GM19438 (cell line): Measurements from ENCODE around the gene PCNT.

Experiments
- ATAC-seq: cut with Tn5 transposase; IDR thresholded peaks from one replicate; pipeline ENCODE4 v1.9.1; 2021; ENCODE audit warnings: low read depth; ENCODE audit not compliant: unreplicated experiment

Gene PCNT

DNA sequence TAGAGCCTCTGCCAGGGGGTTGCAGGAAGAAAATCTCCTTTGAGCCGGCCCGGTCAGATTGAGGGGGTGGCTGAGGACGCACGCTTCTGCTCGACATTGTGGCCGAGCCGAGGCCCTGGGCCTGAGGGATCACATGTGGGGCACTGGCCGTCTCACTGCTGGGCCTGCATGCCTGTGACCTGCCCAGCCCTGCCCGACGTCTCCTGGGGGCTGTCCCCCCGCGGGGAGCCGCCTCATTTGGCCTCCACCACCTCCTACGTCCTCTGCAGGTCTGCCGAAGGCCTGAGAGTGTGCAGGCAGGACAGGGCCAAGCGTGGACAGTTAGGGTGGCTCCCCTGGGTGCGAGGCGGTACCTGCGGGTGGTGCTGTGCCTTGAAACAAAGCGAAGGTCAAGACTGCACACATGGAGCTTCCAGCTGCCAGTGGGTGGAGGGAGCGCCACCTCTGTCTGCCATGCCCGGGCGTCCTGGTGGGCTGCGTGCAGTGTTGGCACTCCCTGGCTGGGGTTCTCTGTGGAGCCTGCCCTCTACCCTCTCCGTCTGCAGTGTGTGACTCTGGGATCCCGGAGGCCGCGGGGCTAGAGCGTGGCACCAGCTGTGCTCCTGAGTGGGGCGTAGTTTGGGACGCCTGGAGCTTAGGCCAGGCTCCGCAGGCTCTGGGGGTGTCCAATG is 51.7 kb downstream of the PCNT start:
- no peak for ATAC-seq

DNA sequence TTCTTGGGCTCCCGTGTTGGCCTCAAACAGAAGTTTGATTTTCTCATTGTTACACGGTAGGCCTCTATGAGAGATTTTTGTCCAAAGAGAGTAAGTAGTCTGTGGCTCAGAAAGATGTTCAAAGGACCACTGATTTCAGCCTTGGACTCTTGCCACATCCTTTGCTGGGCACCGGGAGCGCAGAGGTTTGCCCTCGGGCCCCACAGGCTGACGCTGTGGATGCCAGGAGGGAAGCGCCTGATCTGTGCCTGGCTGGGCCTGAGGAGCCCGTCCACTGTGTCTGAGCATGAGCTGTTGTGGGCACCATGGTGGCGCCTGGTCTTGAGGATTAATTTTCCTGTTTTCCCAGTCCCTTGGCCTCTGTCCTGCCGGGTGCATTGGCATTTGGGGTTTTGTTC is 52.3 kb downstream of the PCNT start:
- no peak for ATAC-seq

DNA sequence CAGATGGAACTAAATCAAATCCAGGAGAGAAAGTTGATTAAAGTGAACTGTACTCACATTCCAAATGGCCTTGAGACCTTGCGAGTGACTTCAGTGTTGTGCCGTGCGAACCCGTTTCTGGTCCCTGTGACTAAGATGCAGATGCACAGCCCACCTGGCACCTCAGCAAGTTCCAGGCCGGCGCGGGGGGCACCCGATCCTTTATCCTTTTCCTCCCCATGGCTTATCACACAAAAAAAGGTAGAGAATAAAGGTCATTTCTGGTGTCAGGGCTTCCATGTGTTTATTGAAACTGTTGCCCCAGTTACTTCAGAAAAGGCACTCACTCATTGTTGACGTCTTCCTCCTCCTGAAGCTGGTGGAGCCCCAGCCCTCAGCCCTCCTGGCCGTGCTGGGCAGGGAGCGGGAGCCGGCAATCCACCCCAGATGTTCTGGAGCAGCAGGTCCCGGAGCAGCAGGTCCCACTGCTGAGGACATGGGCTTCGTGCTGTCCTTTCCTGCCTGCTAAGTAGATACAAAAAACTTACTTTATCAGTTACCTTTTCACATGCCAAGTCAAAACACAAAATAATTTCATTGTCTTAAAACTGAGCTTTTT is 53.0 kb downstream of the PCNT start:
- no peak for ATAC-seq

DNA sequence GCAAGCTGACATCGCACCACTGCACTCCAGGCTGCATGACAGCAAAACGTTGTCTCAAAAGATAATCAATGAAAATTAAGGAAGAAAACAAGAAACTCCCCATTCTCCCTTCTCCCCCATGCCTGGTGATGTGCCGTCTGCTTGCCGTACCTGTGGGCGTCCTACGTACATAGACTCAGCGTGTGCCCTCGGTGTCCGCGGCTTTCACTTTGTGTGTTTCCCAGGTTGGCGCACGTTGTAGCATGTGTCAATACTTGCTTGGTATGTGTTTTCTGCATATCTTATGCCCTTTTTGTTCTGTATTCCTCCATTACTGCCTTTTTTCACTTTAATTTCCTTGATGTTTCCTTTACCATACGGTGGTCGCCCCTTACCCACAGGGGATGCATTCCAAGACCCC is 53.8 kb downstream of the PCNT start:
- ATAC-seq: no peak

DNA sequence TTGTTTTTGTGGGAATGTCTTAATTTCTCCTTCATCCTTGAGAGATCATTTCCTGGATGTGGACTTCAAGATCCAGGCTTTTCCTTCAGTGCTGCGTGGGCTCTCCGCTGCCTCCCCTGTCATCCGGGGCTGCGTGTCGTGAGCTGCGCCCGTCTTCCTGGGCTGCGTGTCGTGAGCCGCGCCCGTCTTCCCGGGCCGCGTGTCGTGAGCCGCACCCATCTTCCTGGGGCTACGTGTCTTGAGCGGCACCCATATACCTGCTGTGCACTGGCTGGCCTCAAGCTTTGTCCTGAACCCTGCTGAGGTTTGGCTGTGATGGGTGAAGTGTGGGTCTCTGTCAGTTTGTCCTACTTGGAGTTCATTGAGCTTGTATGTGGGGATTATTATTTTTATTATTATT is 55.1 kb downstream of the PCNT start:
- no peak for ATAC-seq

DNA sequence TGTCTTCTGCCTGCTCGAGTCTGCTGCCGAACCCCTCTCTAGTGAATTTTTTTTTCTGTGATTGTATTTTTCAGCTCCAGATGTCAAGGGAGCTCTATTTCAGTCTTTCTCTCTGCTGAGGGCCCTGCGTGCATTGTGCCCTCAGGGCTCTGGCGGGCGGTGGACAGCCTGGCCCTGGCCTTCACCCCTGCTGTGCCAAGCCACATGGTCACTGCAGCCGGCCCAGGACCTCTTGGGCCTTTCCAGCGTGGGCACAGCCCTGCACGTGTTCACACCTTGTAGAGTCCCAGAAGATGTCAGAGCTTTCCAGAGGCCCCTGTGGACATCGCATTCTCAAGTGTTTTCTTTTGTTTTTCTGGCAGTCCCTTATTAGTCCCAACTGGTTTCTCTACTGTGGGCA is 55.7 kb downstream of the PCNT start:
- no peak for ATAC-seq

DNA sequence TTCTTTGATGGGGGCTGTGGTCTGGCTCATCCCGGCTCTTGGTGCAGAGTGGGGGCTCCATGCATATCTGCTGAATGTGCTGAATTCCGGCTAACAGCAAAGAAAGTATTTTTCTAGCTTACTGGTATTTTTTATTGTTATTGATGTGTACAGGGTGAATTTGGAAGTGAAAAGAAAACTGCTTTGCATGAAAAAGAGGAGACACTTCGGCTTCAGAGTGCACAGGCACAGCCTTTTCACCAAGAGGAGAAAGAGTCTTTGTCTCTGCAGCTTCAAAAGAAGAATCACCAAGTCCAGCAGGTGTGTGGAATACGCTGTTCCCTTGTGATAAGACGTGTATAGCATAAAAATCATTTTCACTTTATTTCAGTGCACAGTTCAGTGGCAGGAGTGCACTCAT is 57.6 kb downstream of the PCNT start:
- no peak for ATAC-seq

DNA sequence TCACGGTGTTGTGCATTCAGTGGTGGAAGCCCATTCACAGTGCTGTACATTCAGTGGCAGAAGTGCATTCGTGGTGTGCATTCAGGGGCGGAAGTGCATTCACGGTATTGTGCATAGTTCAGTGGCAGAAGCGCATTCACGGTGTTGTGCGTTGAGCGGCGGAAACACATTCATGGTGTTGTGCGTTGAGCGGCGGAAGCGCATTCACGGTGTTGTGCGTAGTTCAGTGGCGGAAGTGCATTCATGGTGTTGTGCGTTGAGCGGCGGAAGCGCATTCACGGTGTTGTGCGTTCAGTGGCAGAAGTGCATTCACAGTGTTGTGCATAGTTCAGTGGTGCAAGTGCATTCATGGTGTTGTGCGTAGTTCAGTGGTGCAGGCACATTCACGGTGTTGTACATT is 60.6 kb downstream of the PCNT start:
- no peak for ATAC-seq

DNA sequence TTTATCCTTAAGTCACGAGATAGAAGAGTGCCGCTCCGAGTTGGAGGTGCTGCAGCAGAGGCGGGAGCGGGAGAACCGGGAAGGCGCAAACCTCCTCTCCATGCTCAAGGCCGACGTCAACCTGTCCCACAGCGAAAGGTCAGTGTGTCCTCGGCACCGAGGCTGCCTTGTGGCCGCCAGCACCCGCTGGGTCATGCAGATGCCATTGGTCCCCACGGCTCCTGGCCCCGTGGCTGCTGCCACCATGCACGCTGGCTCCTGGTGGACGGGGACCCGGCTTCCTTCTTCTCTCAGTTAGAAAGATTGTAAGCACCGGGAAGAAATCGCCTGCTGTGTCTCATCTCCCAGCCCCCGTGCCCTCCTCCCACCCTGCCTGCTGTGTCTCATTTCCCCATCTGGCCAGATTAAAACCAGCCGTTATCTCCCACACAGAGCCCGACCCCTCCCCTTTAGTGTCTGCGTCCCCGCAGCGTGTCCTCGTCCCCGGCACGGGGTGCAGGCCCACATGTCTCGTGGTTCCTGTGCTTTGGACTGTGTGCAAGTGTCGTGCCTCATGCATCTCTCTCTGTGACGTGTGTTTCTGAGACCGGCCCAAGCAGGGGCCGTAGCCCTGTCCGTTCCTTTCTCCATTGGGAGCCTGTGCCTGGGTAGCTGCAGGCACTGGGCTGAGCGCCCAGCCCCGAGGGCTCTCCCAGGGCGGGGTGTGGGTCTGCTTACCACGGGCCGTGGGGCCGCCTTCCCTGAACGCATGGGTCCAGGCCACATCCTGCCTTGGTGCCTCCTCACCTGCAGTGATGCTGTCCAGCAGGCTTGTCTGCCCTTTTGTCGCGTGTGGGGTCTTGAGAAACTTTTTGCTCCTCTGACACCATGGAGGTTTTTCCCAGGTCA is 62.1 kb downstream of the PCNT start:
- no peak for ATAC-seq

DNA sequence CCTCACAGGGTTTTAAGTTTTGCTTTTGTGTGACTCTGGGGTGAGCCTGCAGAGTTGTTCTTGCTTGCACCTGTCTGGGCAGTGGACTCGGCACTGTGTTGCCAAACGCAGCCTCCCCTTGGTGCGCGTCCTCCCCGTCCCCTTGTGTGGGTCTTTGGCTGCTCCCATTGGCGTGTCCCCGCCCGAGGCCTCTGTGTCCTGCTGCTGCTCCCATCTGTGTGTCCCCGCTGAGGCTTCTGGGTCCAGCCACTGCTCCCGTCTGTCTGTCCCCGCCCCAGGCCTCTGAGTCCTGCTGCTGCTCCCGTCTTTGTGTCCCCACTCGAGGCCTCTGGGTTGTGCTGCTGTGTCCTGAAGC is 62.8 kb downstream of the PCNT start:
- ATAC-seq: no peak

DNA sequence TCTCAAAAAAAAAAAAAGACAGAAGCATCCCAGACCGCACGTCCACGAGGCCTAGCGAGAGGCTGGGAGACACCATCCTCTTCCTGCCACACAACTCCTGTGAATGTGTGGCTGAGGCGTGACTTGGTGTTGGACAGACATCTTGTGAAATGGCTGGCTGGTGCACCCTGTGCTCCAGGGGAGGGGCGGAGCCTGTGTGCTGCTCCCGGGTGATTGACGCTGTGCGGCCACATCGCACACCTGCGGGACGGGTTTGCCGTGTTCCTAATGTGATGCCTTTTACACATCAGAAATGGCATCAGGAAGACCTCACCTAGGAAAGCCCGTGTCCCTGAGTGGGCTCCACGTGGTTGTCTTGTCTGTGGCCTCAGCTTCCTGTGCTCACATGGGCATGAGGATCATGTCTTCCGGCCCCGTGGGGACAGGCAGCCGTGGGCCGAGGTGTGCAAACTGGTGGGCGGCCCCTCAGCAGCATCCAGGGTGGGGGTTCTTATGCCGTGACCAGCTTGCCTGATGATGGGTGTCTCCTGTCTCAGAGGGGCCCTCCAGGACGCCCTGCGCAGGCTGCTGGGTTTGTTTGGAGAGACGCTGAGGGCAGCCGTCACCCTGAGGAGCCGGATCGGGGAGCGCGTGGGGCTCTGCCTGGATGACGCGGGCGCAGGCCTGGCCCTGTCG is 64.4 kb downstream of the PCNT start:
- ATAC-seq: no peak

DNA sequence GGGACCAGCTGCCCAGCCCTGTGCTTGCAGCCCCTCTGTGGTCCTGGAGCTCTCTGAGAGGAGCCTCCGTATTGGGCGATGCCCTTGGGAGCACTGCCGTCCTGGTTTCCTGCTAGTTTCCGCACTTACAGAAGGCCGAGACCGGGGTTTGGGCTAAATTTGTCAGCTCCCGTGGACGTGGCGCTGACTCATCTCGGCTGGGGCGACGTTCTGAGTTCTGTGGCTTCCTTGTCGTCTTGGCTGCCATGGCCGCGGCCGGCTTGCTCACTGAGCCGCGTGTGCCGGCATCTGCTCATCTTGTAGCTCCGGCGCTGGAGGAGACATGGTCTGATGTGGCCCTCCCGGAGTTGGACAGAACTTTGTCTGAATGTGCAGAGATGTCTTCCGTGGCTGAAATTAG is 64.9 kb downstream of the PCNT start:
- no peak for ATAC-seq

DNA sequence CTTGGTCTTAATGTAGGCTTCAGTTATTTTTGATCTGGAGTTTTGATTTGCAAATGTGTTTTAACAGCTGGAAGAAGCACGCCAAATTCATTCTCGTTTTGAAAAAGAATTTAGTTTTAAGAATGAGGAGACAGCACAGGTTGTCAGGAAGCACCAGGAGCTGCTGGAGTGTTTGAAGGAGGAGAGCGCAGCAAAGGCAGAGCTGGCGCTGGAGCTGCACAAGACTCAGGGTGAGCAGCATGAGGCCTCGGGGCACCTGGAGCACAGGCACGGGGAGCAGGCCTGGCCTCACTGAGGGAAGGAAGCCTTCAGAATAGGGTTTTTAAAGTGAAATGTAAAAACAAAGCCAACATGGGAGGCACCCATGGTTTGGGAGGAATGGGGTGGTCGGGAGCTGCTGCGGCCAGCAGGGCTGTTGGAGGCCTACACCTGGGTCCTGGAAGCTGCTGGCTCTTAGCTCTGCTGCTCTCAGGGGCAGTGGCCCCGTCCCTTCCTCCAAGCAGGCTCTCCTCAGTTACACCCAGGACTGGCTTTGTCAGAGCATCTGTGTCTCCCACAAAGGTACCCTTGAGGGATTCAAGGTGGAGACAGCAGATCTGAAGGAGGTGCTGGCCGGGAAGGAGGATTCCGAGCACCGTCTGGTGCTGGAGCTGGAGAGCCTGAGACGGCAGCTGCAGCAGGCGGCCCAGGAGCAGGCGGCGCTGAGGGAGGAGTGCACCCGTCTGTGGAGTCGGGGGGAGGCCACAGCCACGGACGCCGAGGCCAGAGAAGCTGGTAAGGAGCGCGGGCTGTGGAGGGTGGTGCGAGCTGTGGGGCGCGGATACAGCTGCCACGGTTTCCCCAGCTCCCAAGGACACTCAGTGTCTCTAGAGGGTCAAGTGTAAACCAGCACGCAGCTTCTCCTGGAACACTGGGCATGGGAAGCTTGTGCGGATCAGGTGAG is 66.9 kb downstream of the PCNT start:
- no peak for ATAC-seq

DNA sequence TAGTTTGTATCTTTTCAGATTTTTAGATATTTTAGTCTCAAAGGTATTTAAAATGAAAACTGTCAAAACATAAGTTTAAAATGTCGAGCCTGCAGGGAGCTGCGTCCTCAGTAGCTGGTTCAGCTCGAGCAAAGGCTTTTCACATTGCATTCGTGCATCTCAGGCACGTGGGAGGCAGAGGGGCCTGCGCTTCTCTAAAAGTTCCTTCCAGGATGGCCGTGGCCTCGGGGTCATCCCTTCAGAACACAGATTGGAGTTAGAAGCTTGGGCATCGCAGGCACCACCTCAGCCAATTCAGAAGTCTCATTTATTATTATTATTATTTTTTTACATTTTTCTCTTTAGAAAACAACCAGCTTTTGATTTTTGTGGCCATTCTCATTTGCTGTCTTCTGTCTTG is 67.8 kb downstream of the PCNT start:
- no peak for ATAC-seq

DNA sequence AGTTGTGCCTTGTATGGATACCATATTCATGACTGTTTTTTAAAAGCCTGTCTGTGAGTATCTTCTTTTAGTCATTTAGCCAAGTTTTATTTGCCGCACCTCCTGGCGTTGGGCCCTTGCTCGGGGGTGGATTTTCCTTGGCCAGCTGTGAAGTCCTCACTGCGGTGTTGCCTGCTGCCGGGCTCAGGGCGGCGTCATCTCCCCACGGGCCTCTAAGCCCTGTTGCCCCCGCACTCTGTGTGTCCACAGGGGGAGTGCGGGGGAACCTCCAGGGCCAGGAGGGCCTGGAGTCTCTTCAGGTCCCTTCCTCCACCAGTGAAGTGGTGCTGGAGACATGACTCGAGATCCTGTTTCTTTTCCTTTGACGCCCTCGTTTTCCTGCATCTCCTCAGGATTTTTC is 69.0 kb downstream of the PCNT start:
- no peak for ATAC-seq

DNA sequence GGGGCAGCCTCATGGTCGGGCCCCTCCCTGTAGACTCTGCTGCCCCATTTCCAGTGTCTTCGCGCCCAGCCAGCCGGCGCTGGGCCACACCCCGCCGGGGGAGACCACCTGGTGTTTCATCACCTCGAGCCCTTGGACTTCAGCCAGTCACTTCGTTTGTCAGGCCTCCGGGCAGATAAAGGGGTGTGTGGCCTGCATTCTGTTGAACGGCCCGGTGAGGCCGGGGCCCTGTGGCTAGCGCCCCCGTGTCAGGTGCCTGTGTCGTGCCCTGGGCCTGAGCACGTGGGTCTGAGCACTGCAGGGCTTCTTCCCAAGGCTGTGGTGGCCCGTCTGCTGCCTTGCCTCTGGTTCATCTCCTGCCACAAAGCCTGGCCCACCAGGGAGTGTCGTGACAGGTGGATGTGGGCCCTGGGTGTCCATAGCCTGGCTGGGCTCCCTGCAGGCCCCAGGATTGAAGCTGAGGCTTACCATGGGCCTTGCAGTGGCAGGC is 69.5 kb downstream of the PCNT start:
- no peak for ATAC-seq

DNA sequence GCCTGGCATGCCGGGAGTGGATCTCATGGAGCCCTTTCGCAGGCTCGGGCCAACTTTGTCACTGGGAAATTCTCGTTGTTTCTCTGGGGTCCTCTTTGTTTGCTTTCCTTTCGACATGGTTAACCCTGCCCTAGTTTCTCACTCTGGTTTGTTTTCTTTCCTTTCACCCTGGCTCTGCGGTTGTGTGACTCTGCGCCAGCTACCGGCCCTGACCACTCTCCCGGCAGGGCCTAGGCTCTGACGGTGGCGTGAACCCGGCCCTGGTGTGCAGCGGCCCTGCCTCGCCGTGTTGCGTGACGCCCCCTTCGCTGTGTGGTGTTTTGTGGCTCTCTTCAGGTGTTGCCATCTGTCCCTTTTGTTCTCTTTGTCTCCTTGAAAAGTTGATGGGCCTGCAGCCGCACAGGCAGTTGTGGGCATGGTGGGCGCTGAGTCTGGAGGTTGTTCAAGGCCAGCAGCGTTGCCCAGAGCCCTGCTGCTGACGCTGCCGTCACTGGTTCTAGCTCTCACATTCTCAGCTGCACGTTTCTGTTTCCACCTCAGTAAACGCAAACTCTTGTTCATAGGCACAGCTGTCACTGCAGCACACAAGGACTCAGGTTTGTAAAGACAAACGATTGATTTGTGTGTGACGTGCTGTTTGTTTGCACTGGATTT is 70.1 kb downstream of the PCNT start:
- ATAC-seq: no peak

DNA sequence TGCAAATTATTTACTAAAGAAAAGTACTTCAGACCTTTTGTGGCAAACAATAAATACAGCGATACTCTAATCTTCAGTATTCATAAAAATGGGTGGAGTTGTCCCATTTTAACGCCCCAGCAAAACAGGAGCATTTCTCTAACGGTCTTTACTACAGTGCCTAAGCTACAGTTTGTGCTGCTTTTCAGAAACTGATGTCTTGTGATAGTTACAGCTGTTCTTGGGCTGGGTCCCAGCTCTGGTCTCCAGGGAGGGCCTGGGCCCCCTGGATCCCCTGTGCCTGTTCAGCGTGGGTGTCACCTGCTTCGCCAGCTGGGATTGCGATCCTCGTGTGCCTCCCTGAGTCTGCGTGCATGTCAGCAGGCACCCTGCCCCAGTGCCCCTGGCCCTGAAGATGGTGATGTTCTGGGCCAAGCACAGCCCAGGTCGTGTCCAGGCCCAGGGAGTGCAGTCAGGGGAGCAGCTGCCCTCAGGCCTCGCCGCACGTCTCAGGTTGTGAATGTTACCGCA is 70.7 kb downstream of the PCNT start:
- ATAC-seq: no peak

DNA sequence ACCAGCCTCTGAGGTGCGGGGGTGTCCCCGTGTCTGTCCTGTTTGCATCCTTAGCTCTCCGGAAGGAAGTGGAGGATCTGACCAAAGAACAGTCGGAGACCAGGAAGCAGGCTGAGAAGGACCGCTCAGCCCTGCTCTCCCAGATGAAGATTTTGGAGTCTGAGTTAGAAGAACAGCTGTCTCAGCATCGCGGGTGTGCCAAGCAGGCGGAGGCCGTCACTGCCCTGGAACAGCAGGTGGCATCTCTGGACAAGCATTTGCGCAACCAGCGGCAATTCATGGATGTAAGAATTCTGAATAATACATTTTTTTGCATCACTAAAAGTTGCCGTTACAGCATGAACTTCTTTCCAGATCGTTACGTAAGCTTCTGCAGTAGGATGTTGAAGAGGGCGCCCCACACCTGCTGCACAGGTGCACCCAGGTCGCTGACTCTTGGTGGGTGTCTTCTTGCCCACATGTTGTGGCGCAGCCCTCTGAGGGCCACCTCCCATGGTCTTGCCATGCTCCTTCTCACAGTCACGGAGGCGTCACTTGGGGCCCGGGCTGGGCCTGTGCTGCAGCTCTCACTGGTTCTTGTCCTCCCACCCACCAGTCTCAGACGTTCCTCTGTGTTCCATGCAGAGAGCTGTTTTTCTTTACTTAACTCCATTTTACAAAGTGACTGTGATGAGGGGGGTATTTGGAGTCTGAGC is 73.4 kb downstream of the PCNT start:
- ATAC-seq: no peak
